HEK293 (cell line): ENCODE results near the gene AK3.

Experiments
- CTCF ChIA-PET: fragments of 350-600 bp; formaldehyde crosslinking; extraction: SDS; loops from one replicate; lab custom pipeline; 2021; ENCODE audit warnings: antibody characterized with exemption; lab: Yijun Ruan, JAX
- POLR2A ChIA-PET: fragments of 300-600 bp; formaldehyde crosslinking; extraction: SDS; loops from one replicate; lab custom pipeline; 2020; ENCODE audit warnings: antibody characterized with exemption, inconsistent platforms; lab: Yijun Ruan, JAX
- H3K27ac ChIP-seq: fragments of 200-500 bp; sonication (Bioruptor generic); 2 replicates; pipeline ENCODE4 v1.5.1; 2014; ENCODE audit warnings: low read depth, low read length, control low read depth, inconsistent platforms; ENCODE audit errors: extremely low read depth
- H3K36me3 ChIP-seq, 2 experiments: fragments of 200-500 bp in 1 of 2; sonication (Bioruptor generic) in 1 of 2; 1 replicate in 1 of 2; 2 replicates in 1 of 2; pipeline ENCODE4 v1.5.1; 2014 to 2017; ENCODE audit warnings: inconsistent platforms in 2 of 2, low read length in 2 of 2; ENCODE audit not compliant: control insufficient read depth in 2 of 2, insufficient read depth in 1 of 2
- H3K4me1 ChIP-seq: fragments of 200-500 bp; sonication (Bioruptor generic); 2 replicates; pipeline ENCODE4 v1.5.1; 2014; ENCODE audit warnings: mild to moderate bottlenecking, low read length, inconsistent platforms; ENCODE audit not compliant: control insufficient read depth, insufficient read depth
- H3K4me3 ChIP-seq: 2 replicates; pipeline ENCODE4 v1.5.1; 2011; ENCODE audit warnings: low read depth, mild to moderate bottlenecking, control low read depth, low read length, moderate library complexity
- H3K9me3 ChIP-seq: fragments of 200-500 bp; sonication (Bioruptor generic); 2 replicates; pipeline ENCODE4 v1.5.1; 2014; ENCODE audit warnings: low read depth, low read length, inconsistent platforms; ENCODE audit not compliant: control insufficient read depth, insufficient read depth
- FEZF1 ChIP-seq: fragments of 450-650 bp; formaldehyde crosslinking; IDR thresholded peaks from 2 replicates; pipeline ENCODE4 v1.5.1; 2016; ENCODE audit warnings: missing biosample characterization, missing genetic modification characterization
- GLIS1 ChIP-seq: fragments of 450-650 bp; formaldehyde crosslinking; IDR thresholded peaks from 2 replicates; pipeline ENCODE4 v1.5.1; 2016; ENCODE audit warnings: missing biosample characterization, missing genetic modification characterization
- KLF10 ChIP-seq: fragments of 450-650 bp; IDR thresholded peaks from 2 replicates; pipeline ENCODE4 v1.5.1; 2018; ENCODE audit warnings: missing biosample characterization, mild to moderate bottlenecking, missing genetic modification characterization
- PRDM1 ChIP-seq: fragments of 450-650 bp; formaldehyde crosslinking; IDR thresholded peaks from 2 replicates; pipeline ENCODE4; 2016; ENCODE audit warnings: missing biosample characterization, missing genetic modification characterization
- PRDM10 ChIP-seq: fragments of 450-650 bp; formaldehyde crosslinking; IDR thresholded peaks from 2 replicates; pipeline ENCODE4 v1.5.1; 2016; ENCODE audit warnings: missing biosample characterization, missing genetic modification characterization
- PRDM2 ChIP-seq: fragments of 450-650 bp; formaldehyde crosslinking; IDR thresholded peaks from 2 replicates; pipeline ENCODE4 v1.5.1; 2016; ENCODE audit warnings: missing biosample characterization, missing genetic modification characterization, borderline replicate concordance
- ZBTB8A ChIP-seq: fragments of 450-650 bp; formaldehyde crosslinking; IDR thresholded peaks from 2 replicates; pipeline ENCODE4 v1.5.1; 2016; ENCODE audit warnings: missing biosample characterization, missing genetic modification characterization
- ZEB2 ChIP-seq: fragments of 450-650 bp; formaldehyde crosslinking; IDR thresholded peaks from 2 replicates; pipeline ENCODE4 v1.5.1; 2016; ENCODE audit warnings: missing biosample characterization, missing genetic modification characterization
- ZNF140 ChIP-seq: fragments of 450-650 bp; formaldehyde crosslinking; IDR thresholded peaks from 2 replicates; pipeline ENCODE4 v1.5.1; 2016; ENCODE audit warnings: missing biosample characterization, missing genetic modification characterization
- ZNF248 ChIP-seq: fragments of 450-650 bp; formaldehyde crosslinking; IDR thresholded peaks from 2 replicates; pipeline ENCODE4 v1.5.1; 2017; ENCODE audit warnings: missing biosample characterization, missing genetic modification characterization
- ZNF302 ChIP-seq: fragments of 450-650 bp; formaldehyde crosslinking; IDR thresholded peaks from 2 replicates; pipeline ENCODE4 v1.5.1; 2016; ENCODE audit warnings: missing biosample characterization, missing genetic modification characterization, low read depth
- ZNF366 ChIP-seq: fragments of 450-650 bp; formaldehyde crosslinking; conservative IDR thresholded peaks from 2 replicates; pipeline ENCODE4 v1.5.1; 2016; ENCODE audit warnings: missing biosample characterization, missing genetic modification characterization

AK3 gene

GRCh38 chr9:4741365-4742089, 525 bp upstream of the AK3 start (continued):
- TF ChIP-seq PRDM2 (tag by site-specific recombination), result no peak
- TF ChIP-seq ZNF302 (tag by site-specific recombination), result no peak
- peak; percentile 77 for TF ChIP-seq ZBTB8A (tag by site-specific recombination)
- TF ChIP-seq ZNF140 (tag by site-specific recombination), result no peak
- 0 out of 2 replicates have a peak, but pooled peaks have one; percentile 16 for TF ChIP-seq KLF10
- no peak for TF ChIP-seq FEZF1 (tag by site-specific recombination)
- TF ChIP-seq, all 188 proteins: peak for 35

GRCh38 chr9:4740388-4740637, 689 bp downstream of the AK3 start:
- H3K36me3 ChIP-seq, result no peaks in the 10 kb centered on the region; a peak in 1 of 3 replicates
- H3K4me1 ChIP-seq, result no peaks in the 10 kb centered on the region
- TF ChIP-seq ZEB2 (no peak), ZNF366 (tag by site-specific recombination) (0 out of 2 replicates have a peak, but pooled peaks have one; percentile 20), GLIS1 (tag by site-specific recombination) (peak; percentile 34), PRDM10 (tag by site-specific recombination) (peak; percentile 48), PRDM1 (tag by site-specific recombination) (peak; percentile 53; the same call in 1 of the 2 replicates), ZNF248 (tag by site-specific recombination) (no peak)
- POLR2A ChIA-PET, result interaction anchor here (0.5 to 2.4 kb wide), 13 partner anchors 9 to 900 kb away, joined by 3 to 10 read pairs (median 6); partner anchors contain the start of genes CDC37L1, JAK2, PLPP6 and RCL1
- peak overlapping the region; percentile 89 for H3K27ac ChIP-seq
- CTCF ChIA-PET, result interaction anchor here (0.6 to 0.9 kb wide), 6 partner anchors 11 to 1740 kb away, joined by 3 to 5 read pairs (median 3); no protein-coding TSS in a partner anchor
- peak overlapping the region; percentile 86 for H3K4me3 ChIP-seq
- H3K9me3 ChIP-seq, result no peaks in the 10 kb centered on the region
